Measurements from ENCODE around the gene APBA3. TPM values are rescaled to one million over a fixed set of nuclear protein-coding genes. Genes with fewer than 3 reads are reported as not detected.

Gene APBA3
- total RNA-seq, 4 donors from 2014 or later: 12.5 to 30.4 (median 21.3) TPM

- H3K4me1 ChIP-seq: no peaks in the 10 kb centered on the region
- TF ChIP-seq POLR2A (IDR thresholded peaks at IDR 0.05) (no peak), POLR2AphosphoS5 (IDR thresholded peaks at IDR 0.05) (no peak), EP300 (IDR thresholded peaks at IDR 0.05) (no peak), CTCF (IDR thresholded peaks at IDR 0.05) (no peak)
- no peak for ATAC-seq
- 14 to 20% methylated on average over 3 to 17 of the region's 23 CpGs for WGBS, 2 donors (ENCODE audit: low coverage in 1 of 2)
- no peaks in the 10 kb centered on the region for H3K9me3 ChIP-seq
- H3K36me3 ChIP-seq: peaks cover 0 to 35% of the 10 kb centered on the region in 2 donors
- H3K27ac ChIP-seq: no peak within 1 kb of the TSS
- no peak within 1 kb of the TSS for H3K4me3 ChIP-seq
- H3K27me3 ChIP-seq: peaks cover 11% of the 10 kb centered on the region
These were observed 10.5 kb upstream of the APBA3 start, which contains the start of gene RAX2 for GRCh38 chr19:3771906-3772455. Gene RAX2 (minus strand): TSS chr19:3772228. CDS start chr19:3771742, 486 bp downstream.

GRCh38 chr19:3771000-3771905 is 9.8 kb upstream of the APBA3 start:
- 26 to 40% methylated on average over 2 to 4 of the region's 35 CpGs for WGBS, 2 donors (ENCODE audit: low coverage in 1 of 2)
- Histone ChIP-seq H3K27me3 (peaks cover 11% of the 10 kb centered on the region), H3K9me3 (no peaks in the 10 kb centered on the region), H3K4me3 (no peak overlapping the region), H3K27ac (no peak overlapping the region), H3K4me1 (no peaks in the 10 kb centered on the region), H3K36me3 (peaks cover 0 to 43% of the 10 kb centered on the region in 2 donors)
- TF ChIP-seq POLR2AphosphoS5 (IDR thresholded peaks at IDR 0.05) (no peak), EP300 (IDR thresholded peaks at IDR 0.05) (no peak), POLR2A (IDR thresholded peaks at IDR 0.05) (no peak), CTCF (IDR thresholded peaks at IDR 0.05) (no peak)
- no peak for ATAC-seq

DNA sequence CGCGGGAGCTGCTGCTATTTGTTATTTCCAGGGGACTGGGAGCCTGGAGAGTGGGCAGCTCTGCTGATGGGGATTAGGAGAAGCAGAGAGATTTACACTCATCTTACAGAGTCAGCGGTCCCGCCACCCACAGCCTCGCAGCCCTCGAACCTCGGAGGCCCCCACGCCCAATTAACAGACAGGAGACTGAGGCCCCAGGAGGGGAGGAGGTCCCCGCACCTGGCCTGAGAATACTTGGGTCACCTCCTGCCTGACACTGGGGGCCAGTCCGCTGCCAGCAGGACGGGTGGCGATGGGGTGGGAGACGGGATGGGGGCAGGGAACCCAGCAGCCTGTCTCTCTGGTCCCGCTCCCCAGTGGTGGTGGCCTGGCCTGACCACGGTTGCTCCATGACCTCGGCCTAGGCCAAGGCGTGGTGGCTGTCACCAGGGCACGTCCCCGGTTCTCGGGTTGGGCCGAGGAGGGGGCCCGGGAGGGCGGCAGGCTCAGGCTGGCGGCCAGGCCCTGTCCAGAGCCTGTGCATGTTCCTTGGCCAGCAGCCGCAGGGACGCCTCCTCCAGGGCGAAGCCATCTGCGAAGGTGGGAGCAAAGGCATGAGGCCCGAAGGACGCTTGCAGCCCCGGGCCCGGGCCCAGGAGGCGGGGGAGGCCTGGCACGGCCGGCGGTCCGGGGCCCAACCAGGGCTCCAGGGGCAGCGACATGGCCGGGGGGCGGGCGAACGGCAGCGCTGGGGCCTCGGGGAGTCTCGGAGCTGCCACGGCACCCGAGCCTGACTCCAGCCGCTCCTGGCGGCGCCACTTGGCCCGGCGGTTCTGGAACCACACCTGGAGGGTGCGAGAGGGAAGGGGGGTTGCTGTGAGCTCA is 8.9 kb upstream of the APBA3 start:
- 70% methylated on average over 2 of the region's 53 CpGs; no CpG with 5 or more reads in 1 of the 2 donors for WGBS, 2 donors (ENCODE audit: low coverage in 1 of 2)
- Histone ChIP-seq H3K4me3 (no peak overlapping the region), H3K36me3 (peaks cover 0 to 51% of the 10 kb centered on the region in 2 donors), H3K27ac (no peak overlapping the region), H3K4me1 (no peaks in the 10 kb centered on the region), H3K9me3 (no peaks in the 10 kb centered on the region), H3K27me3 (peaks cover 11% of the 10 kb centered on the region)
- TF ChIP-seq POLR2AphosphoS5 (IDR thresholded peaks at IDR 0.05): no peak
- TF ChIP-seq CTCF (IDR thresholded peaks at IDR 0.05): no peak
- TF ChIP-seq EP300 (IDR thresholded peaks at IDR 0.05): no peak
- TF ChIP-seq POLR2A (IDR thresholded peaks at IDR 0.05): no peak
- ATAC-seq: peak; percentile 13

GRCh38 chr19:3769494-3769893 is 8.0 kb upstream of the APBA3 start:
- Histone ChIP-seq H3K27me3 (peaks cover 11% of the 10 kb centered on the region), H3K9me3 (no peaks in the 10 kb centered on the region), H3K36me3 (peaks cover 0 to 57% of the 10 kb centered on the region in 2 donors), H3K4me3 (no peak overlapping the region), H3K4me1 (no peaks in the 10 kb centered on the region), H3K27ac (no peak overlapping the region)
- TF ChIP-seq EP300 (IDR thresholded peaks at IDR 0.05): no peak
- TF ChIP-seq POLR2AphosphoS5 (IDR thresholded peaks at IDR 0.05): no peak
- TF ChIP-seq POLR2A (IDR thresholded peaks at IDR 0.05): no peak
- TF ChIP-seq CTCF (IDR thresholded peaks at IDR 0.05): no peak
- ATAC-seq: no peak
- no CpG with 5 or more reads among the region's 17 CpGs for WGBS, 2 donors (ENCODE audit: low coverage in 1 of 2)
